ENCODE results near the gene HAVCR1.
"Not testable (repeated sequence)": the region's sequence is repeated elsewhere in the genome, so short reads cannot be mapped to it uniquely, and the experiment has no call there.

HAVCR1 gene

DNA sequence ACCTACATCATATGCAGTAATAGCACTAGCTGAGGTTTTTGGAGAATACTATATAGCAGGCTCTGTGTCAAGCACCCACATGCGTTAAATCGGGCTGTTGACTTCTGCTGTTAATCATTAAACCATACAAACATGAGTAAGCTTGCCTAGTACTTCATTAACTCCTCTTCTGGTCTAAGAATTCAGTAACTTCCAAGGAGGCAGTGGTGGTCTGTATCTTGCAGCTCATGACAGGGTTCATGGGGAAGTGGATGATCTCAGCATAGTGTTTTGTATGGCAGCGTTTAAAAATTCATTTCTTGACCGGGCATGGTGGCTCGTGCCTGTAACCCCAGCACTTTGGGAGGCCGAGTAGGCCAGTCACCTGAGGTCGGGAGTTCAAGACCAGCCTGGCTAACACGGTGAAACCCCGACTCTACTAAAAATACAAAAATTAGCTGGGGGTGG, at the start of gene HAVCR1:
HAVCR1 (minus strand) TSS at position 24 of the 447 bp plus-strand sequence. CDS start 1,173 bp downstream, outside the sequence.
- no peak for DNase-seq (ENCODE audit: low spot score)

DNA sequence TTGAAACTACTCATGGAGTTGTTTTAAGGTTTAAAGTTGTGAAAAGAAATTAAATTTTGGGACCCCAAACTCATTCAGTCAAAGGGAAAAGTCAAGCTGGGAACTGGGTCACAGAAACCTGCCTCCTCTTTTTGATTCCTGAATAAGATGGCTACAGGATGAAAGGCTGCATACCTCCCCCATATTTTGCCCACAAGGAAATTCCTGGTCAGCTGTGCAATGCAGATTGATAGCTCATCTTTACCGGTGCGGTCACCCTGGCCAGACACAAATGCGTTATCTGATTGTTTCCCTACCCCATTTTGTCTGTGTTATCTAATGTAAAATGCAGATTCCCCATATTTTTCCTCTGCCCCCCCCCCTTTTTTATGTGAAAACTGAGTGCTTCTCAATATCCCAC, 48.6 kb upstream of the HAVCR1 start:
- no peak for DNase-seq (ENCODE audit: low spot score)

DNA sequence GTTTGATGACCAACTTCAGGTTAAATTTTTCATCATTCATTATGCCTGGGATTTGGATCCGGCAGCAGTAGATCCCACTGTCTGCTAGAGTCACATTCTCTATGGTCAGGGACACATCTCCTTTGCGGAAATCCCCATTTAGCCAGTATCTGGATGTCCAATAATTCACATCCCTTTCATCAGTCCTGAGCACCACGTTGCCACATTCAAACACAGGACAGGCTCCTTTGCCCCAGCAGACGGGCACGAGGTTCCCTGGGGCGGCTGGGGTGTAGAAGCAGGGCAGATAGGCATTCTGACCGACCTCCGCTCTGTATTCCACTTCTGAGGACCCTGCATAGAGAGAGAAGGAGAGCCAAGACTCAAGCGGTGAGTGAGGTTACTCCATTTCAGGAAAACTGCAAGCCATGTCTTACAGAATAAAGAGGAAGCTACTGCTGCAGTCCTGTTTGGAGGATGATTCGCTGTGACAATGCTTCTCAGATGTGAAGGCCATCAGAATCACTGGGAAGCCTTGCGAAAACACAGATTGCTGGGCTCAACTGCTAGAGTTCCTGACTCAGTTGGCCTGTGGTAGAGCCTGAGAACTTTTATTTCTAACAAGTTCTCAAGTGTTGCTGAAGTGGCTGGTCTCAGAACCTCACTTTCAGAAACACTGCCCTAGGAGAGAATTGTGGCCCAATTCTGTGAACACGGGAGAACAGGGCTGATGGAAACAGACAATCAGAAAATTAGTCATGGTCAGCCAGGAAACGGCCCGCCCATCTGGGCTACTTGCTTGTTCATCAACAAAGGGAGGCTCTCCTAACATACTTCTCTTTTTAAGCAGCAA, 47.9 kb upstream of the HAVCR1 start:
- DNase-seq (ENCODE audit: low spot score), result no peak

DNA sequence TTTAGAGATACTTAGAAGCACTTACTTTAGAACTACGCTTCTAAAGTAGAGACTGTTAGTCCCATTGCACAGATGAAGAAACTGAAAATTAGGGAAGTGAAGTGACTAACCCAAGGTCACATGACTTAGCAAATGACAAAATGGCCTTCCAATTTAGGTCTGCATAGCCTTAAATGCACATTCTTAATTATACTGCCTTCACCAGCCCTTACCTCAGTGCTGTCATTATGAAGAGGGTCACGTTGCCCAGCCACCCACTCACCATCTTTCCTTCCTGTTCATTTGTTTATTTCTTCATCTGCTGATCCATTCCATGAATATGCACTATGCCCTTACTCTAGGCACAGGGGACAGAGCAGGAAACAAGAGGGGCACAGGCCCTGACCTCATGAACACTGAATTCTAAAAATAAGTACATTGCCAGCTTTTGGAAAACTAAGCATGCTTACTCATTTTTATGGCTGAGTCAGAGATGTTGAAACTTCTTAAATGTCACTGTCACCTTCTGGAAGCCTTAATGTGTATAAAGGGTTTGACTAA, 41.3 kb upstream of the HAVCR1 start:
- DNase-seq (ENCODE audit: low spot score), result peak; percentile 30

DNA sequence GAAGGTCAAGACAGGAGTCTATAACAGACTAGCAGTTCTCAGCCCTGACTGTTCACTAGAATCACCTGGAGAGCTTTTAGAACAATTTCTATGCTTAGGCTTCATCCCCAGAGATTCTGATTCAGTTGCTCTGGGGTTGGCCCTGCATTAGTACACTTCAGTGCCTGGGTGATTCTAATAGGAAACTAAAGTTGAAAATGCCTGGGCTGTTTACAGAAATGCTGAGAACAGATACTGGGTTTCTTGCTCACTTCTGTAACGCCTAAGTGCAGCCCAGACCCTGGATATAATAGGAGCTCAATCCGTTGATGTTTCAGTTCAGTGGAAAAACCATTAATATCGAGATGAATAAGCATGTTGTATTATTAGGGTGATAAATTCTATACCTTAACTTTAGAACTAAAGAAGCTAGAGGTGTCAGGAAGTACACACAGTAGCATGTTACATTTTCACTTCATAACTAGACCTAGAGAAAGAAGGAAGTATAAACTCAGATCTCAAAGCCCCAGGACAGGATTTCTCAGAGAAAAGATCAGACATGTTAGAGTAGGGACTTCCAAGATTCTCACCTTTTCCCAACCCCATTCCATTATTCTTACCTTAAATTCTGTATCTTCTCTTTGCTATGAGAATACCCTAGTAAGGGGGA, 29.6 kb upstream of the HAVCR1 start:
- DNase-seq (ENCODE audit: low spot score), result no peak

DNA sequence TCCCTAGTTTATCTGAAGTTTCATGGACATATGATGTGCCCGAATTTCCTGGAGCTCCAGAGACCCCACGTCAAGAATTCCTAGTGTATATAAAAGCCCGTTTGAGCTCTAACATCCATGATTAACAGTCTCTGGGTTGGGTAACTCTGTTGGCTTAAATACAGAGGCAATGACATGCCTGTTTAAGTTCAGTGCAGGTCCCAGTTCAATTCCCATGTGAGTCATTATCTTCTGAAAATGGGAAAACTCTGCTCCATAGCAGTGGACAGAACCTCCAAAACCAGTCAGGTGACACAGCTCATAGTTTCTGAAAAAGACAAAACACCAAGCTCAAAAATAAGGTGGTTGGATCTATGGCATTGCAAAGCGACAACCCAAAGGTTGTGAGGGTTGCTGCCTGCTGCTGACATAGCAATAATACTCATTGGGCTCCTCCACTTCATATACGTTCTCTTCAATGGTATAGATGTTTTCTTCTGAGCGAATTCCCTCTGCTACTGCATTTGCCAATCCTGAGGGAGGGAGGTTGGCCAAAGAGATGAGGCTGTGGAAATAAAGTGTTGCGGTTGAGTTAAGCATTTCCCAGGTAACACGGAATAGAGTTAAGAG, 27.9 kb upstream of the HAVCR1 start:
- DNase-seq (ENCODE audit: low spot score), result no peak

DNA sequence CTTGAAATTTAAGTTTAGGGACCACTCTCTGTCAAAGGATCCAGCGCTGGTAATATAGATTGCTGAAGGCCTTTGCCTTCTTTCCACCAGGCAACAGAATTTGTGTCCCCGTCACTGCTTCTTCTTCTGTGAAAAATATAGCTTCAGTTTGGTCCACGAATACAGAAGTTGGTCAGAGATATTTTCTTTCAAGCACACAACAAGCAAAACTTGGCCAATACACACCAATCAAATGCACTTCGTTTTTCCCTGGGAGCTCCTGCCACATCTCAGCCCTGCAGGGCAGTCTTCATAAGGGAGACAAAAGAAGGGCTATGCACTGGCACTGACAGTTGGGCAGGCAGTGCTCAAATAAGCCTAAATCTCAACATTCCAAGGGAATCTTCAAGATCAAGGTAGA, 27.0 kb upstream of the HAVCR1 start:
- no peak for DNase-seq (ENCODE audit: low spot score)

DNA sequence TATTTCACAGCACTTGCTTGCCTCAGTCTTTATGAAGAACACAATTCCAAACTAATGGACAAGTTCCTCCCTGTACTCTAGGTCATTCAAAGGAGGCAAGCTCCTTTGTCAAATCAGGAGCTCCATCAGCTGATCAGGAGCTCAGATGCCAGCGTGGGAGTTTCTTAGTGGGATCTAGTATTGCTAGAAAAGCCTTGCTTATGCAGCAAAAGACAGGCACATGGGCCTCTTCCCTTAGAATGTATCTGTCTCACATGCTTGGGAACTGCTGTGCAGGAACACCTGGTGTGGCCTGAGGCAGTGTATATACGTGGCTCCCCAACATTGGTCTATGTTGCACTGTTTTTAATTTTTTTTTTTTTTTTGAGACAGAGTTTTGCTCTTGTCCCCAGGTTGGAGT, 21.4 kb upstream of the HAVCR1 start:
- DNase-seq (ENCODE audit: low spot score), result no peak

DNA sequence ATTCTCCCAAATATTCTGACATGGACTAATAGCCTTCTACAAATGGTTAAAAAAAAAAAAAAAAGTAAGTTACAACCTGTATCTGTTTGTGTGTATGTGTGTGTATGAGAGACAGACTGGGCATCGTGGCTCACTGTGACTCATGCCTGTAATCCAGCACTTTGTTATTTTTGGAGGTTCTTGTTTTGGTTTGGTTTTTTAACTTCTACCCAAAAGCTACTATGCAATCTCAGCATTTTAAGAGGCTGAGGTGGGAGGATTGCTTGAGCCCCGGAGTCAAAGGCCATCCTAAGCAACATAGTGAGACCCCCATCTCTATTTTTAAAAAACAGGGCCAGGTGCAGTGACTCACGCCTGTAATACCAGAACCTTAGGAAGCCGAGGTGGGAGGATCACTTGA, 17.6 kb upstream of the HAVCR1 start:
- peak; percentile 27 for DNase-seq (ENCODE audit: low spot score)

DNA sequence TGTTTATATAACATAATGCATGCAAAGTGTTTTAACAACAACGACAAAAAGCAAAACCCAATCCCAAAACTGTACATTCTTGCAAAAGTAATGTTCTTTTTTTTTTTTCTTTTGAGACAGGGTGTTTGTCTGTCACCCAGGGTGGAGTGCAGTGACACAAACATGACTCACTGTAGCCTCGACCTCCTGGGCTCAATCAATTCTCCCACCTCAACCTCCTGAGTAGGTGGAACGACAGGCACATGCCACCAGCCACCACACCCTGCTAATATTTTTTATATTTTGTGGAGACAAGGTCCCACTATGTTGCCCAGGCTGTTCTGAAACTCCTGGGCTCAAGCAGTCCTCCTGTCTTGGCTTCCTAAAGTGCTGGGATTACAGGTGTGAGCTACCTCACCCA, 13.6 kb upstream of the HAVCR1 start:
- DNase-seq (ENCODE audit: low spot score), result no peak

DNA sequence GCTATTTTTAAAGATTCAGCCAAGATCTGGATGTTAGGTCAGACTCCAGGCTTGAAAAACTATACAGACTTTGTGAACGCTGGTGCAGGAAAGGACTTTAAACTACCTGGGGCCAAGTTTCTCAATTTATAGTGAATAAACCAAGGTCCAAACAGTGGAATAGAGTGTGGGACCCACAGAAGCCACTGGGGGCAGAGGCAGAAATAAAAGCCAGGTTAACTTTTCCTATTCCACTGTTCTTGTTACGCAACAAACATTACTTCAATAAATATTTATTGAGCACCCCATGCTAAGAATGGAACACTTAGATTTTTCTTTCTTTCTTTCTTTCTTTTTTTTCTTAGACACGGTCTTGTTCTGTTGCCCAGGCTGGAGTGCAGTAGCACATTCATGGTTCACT, 11.0 kb upstream of the HAVCR1 start:
- no peak for DNase-seq (ENCODE audit: low spot score)

DNA sequence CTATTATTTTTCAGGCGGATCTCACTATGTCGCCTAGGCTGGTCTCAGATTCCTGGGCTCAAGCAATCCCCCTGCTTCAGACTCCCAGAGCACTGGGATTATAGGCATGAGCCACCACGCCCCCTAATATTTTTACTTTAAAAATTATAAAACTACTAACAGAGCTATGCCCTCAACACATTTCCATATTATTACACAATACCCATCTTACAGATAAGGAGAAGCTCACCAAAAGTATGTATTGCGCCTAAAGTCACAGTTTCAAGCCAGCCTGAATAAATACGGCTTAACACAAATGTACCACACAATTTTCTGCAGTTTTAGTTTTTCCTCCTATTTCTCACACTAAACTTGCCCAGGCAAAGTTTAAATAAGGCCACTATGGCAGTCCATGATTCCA, 9.9 kb upstream of the HAVCR1 start:
- no peak for DNase-seq (ENCODE audit: low spot score)

DNA sequence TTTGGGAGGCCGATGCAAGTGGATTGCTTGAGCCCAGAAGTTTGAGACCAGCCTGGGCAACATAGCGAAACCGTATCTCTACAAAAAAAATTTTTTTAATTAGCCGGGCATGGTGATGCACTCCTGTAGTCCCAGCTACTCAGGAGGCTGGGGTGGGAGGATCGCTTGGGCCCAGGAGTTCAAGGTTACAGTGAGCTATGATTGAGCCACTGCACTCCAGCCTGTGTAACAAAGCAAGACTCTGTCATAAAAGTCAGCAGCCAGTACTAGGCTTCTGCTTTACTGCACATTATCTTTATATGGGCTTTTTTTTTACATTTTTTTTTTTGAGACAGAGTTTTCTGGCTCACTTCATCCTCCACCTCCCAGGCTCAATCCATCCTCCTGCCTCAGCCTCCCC, 9.4 kb upstream of the HAVCR1 start:
- DNase-seq (ENCODE audit: low spot score), result no peak

DNA sequence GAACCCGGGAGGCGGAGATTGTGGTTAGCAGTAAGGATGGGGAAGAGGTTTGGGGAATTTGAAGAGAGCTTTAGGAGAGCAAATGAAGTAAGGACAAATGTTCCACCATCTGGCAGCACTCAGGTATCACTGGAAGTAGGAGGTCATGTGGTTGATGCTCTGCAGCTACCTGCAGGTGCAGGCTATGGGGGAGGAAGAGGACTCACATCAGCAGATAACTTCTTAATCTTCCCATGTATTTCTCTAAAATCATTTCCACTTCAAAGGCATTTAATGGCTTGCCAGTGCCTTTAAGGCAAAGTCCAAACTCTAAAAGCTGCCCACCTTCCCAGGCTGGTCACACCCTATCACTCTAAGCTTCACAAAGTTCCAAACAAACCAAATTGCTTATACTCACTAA, 8.1 kb upstream of the HAVCR1 start:
- no peak for DNase-seq (ENCODE audit: low spot score)

DNA sequence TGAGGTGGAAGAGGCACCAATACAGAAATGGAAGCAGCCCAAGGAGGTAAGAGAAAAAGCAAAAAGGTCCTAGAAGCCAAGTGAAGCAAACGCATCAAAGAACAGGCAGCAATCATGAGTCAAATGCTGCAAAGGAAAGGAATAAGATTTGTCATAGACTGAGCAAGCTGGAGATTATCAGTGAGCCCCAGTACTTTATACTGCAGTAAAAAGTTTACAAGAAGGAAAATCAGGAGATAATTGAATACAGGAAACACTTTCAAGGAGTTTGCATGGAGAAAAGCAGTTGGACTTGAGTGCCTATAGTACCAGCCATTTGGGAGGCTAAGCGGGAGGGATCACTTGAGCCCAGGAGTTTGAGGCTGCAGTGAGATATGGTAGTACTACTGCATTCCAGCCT, 7.2 kb upstream of the HAVCR1 start:
- no peak for DNase-seq (ENCODE audit: low spot score)

DNA sequence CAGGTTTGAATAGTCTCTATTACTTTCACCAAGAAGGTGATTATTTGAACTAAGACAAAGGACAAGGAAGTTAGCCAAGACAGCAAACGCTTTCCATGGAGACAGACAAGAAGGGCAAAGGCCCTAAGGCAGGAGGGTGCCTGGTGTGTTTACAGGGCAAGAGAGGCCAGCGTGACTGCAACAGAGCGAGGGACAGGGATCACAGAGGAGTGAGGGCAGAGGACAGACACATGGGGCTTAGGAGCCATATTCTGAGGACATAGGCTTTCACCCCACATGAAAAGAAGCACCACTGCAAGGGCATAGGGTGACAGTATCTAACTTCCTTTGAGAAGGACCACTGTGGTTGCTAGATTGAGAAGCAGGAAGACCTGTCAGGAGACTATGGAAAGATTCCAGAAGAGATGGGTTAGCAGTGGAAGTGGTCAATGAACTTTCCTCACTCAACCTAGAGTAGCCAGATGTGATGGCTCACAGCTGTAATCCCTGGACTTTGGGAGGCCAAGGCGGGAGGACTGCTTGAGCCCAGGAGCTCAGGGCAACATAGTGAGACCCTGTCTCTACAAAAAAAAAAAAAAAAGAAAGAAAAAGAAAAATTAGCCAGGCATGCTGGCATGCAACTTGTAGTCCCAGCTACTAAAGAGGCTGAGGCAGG, 5.0 kb upstream of the HAVCR1 start:
- no peak for DNase-seq (ENCODE audit: low spot score)

DNA sequence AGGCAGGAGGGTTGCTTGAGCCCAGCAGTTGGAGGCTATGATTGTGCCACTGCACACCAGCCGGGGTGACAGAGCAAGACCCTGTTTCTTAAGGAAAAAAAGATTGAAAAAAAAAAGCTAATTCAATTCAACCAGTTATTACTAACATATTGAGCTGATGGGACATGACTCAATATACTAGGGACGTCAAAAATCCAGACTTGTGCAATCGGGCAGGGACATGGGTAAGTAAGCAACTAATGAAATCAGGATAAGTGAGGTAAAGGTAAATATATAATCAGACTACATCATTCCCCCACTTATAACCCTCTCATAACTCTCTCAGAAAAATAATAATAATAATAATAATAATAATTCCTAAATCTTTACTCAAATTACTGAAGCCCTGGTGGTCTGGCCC, 975 bp upstream of the HAVCR1 start:
- DNase-seq (ENCODE audit: low spot score), result no peak

DNA sequence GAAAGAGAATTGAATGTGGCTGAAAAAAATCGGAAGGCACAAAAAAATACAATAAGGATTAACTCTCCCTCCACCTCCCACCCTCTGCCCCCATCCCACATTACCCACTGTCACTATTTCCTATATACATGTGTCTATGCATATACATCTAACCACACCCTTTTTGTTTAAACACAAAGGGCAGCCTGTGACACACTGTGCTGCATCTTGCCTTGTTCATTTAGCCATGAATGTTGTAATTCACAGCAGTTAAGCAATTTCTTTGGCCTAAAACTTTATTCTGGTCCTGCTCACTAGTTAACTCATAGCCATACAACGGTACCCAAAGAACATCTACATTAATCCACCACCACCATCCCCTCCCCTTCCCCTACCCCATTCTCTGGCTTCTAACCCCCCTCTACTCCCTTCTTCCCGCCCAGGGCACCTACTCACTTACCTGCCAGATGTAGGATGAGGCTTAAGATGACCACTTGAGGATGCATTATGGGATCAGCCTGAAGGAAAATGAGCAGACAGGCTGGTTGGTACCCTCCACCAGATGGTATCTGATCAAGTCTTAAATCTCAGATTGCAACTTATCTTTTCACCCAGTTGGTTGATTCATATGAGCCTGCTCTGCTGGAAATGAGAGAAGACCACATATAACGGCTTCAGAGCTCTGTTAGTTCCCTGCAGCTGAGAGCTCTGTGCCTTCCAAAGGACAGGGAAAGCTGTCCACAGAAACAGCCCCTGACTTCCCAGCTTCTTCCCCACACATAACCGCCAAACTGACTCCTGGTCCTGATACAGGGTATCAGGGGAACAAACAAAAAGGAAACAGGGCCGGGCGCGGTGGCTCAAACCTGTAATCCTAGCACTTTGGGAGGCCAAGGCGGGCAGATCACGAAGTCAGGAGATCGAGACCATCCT, 1.2 kb downstream of the HAVCR1 start:
- DNase-seq (ENCODE audit: low spot score), result no peak

DNA sequence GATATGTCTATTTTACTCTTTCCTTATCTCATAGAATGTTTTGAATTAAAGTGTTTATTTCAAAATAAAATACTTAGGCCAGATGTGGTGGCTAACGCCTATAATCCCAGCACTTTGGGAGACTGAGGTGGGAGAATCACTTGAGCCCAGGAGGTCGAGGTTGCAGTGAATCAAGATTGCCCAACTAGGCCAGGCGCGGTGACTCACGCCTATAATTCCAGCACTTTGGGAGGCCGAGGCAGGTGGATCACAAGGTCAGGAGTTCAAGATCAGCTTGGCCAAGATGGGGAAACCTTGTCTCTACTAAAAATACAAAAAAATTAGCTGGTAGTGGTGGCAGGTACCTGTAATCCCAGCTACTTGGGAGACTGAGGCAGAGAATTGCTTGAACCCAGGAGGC, 2.1 kb downstream of the HAVCR1 start:
- not testable (repeated sequence) for DNase-seq (ENCODE audit: low spot score)

DNA sequence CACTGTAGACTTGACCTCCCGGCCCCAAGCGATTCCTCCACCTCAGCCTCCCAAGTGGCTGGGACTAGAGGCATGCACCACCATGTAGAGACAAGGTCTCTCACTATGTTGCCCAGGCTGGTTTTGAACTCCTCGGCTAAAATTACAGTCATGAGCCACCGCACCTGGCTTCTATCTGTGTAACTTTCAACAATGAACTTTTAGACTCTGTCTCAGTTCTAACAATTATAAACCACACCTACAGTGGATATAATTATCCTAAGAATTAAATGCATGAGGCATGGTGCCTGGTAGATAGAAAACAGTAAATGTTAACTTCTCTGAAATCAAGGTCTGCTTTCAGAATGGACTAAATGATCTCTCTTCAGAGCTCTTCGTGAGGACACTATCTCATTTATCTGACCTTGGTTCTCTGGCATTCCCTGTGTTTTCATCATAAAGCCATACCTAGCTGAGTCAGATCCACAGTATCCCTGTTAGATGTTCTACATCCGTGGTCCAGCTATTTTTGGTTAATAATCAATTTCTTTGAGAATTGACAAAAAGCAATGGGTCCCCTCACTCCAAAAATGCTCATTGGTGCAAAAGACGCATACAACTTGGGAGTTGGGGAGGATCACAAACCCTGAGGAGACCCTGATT, 7.2 kb downstream of the HAVCR1 start:
- DNase-seq (ENCODE audit: low spot score), result no peak

DNA sequence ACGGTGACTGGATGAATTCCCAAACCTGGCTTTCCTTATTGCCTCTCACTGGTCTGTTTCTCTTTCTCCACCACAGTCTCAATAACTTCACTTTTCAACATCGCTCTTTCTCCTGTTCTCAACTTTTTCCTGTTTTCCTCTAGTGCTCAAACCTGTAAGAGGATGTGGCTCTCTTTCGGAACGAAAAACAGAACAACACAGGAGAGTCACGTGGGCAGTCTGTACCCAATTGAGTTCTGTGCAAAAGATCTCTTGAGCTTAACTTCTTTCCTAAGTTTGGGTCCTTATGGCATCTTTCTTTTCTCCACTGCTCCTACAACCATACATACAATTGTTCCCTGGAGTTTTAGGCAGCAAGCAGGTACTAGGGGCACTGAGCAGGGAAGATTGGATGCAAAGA, 8.9 kb downstream of the HAVCR1 start:
- DNase-seq (ENCODE audit: low spot score), result no peak

All from AG08396 (cell line).